ENCODE measurements around the gene SOD1. TPM values are rescaled to one million over a fixed set of nuclear protein-coding genes. Genes with fewer than 3 reads are reported as not detected.

Gene SOD1
- total RNA-seq, 2 donors from 2014 or later, result 320 to 322 TPM

- no peak for DNase-seq
- TF ChIP-seq CTCF (IDR thresholded peaks at IDR 0.05), result no peak
- no peaks in the 10 kb centered on the region for H3K36me3 ChIP-seq
- no peaks in the 10 kb centered on the region for H3K27me3 ChIP-seq
- intact Hi-C loops (cut with DNase I), result no loop called here
- H3K27ac ChIP-seq, result no peak overlapping the region
- no peak overlapping the region for H3K9ac ChIP-seq (ENCODE audit: low read depth in 2 of 2, low read length in 2 of 2)
- no peaks in the 10 kb centered on the region for H3K9me3 ChIP-seq
- H3K4me1 ChIP-seq, result peaks cover 3% of the 10 kb centered on the region
- H3K4me3 ChIP-seq, result no peak overlapping the region
Measured at GRCh38 chr21:31675960-31676359, 16.5 kb downstream of the SOD1 start.

DNA sequence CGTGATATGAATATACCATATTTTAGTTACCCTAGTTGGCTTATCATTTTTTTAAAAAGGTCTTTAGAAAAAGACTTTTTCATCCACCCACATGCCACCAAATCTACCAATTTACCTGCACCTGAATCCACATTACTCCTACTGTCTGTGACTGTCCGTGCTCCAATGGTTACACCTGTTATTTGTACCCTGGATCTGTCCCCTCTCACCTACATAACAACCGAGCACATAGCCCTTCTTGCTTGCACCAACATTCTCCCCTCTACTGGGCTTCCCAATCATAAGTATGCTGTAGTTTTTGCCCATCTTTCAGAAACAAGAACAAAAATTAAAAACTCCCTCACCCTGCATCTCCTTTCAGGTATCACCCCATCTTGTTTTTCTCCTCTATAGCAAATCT lies 17.6 kb downstream of the SOD1 start:
- no peaks in the 10 kb centered on the region for H3K36me3 ChIP-seq
- H3K9ac ChIP-seq (ENCODE audit: low read depth in 2 of 2, low read length in 2 of 2), result no peak overlapping the region
- H3K4me1 ChIP-seq, result peaks cover 3% of the 10 kb centered on the region
- no peak overlapping the region for H3K4me3 ChIP-seq
- no peak for DNase-seq
- intact Hi-C loops (cut with DNase I), result no loop called here
- H3K27me3 ChIP-seq, result no peaks in the 10 kb centered on the region
- no peak for TF ChIP-seq CTCF (IDR thresholded peaks at IDR 0.05)
- H3K27ac ChIP-seq, result no peak overlapping the region
- no peaks in the 10 kb centered on the region for H3K9me3 ChIP-seq

DNA sequence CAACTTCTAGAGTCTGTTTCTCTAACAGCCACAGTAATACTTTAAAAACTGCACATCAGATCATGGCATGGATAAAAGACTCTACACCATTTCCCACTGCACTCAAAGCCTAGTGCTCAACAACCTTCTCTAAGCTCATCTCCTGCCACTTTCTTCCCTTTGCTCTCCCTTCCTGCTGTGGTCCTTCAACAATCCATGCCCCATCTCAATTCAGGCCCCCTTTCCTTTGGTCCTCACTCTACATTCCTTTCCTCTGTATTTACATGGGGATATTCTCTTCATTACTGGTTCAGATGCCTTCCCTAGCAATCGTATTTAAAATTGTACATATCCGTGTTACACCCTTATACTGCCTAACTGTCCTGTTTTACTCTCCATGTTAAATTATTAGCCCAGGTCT lies 19.0 kb downstream of the SOD1 start:
- intact Hi-C loops (cut with DNase I), result no loop called here
- no peak for TF ChIP-seq CTCF (IDR thresholded peaks at IDR 0.05)
- H3K4me3 ChIP-seq, result no peak overlapping the region
- H3K4me1 ChIP-seq, result peaks cover 3% of the 10 kb centered on the region
- no peaks in the 10 kb centered on the region for H3K9me3 ChIP-seq
- H3K9ac ChIP-seq (ENCODE audit: low read depth in 2 of 2, low read length in 2 of 2), result no peak overlapping the region
- DNase-seq, result no peak
- no peak overlapping the region for H3K27ac ChIP-seq
- no peaks in the 10 kb centered on the region for H3K27me3 ChIP-seq
- H3K36me3 ChIP-seq, result peaks cover 1% of the 10 kb centered on the region

GRCh38 chr21:31682620-31683019 lies 23.1 kb downstream of the SOD1 start:
- intact Hi-C loops (cut with DNase I), result no loop called here
- Histone ChIP-seq H3K4me3 (no peak overlapping the region), H3K36me3 (peaks cover 12% of the 10 kb centered on the region), H3K9me3 (no peaks in the 10 kb centered on the region), H3K4me1 (no peaks in the 10 kb centered on the region), H3K27me3 (no peaks in the 10 kb centered on the region), H3K27ac (no peak overlapping the region), H3K9ac (ENCODE audit: low read depth in 2 of 2, low read length in 2 of 2) (no peak overlapping the region)
- TF ChIP-seq CTCF (IDR thresholded peaks at IDR 0.05), result no peak
- DNase-seq, result no peak

DNA sequence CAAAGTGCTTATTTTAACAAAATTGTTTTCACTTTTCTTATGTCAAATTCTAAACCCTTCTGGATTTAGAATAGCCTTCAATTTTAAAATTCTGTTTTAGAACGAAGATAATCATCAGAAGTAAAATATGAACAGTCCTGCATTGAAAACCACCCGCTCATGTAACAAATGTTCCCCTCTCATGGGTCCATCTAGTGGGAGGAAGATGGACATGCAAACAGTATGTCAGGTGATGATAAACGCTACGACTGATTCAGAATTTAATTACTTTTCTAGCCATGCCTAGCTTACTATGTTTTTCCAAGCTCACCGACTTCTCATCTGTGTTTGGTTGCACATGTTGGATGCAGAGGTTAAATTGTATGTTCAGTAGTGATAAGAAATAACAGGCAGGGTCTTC lies 23.5 kb downstream of the SOD1 start:
- Histone ChIP-seq H3K27me3 (no peaks in the 10 kb centered on the region), H3K4me3 (no peak overlapping the region), H3K9ac (ENCODE audit: low read depth in 2 of 2, low read length in 2 of 2) (no peak overlapping the region), H3K27ac (no peak overlapping the region), H3K36me3 (peaks cover 12% of the 10 kb centered on the region), H3K9me3 (no peaks in the 10 kb centered on the region), H3K4me1 (no peaks in the 10 kb centered on the region)
- DNase-seq, result no peak
- intact Hi-C loops (cut with DNase I), result no loop called here
- no peak for TF ChIP-seq CTCF (IDR thresholded peaks at IDR 0.05)

GRCh38 chr21:31684918-31685317 lies 25.4 kb downstream of the SOD1 start:
- no peak overlapping the region for H3K9ac ChIP-seq (ENCODE audit: low read depth in 2 of 2, low read length in 2 of 2)
- intact Hi-C loops (cut with DNase I), result no loop called here
- no peak for TF ChIP-seq CTCF (IDR thresholded peaks at IDR 0.05)
- H3K27me3 ChIP-seq, result no peaks in the 10 kb centered on the region
- H3K4me3 ChIP-seq, result no peak overlapping the region
- no peak for DNase-seq
- H3K4me1 ChIP-seq, result no peaks in the 10 kb centered on the region
- H3K9me3 ChIP-seq, result no peaks in the 10 kb centered on the region
- H3K27ac ChIP-seq, result no peak overlapping the region
- H3K36me3 ChIP-seq, result peaks cover 12% of the 10 kb centered on the region

Measured in colonic mucosa (tissue), 4 donors.